ENCODE results near the gene SEC24C. TPM values are rescaled to one million over a fixed set of nuclear protein-coding genes. Genes with fewer than 3 reads are reported as not detected.
A peak's percentile ranks its signal among the peaks of the same experiment; 100 is the strongest.

SEC24C gene
- polyA plus RNA-seq, 2 of the 4 experiments (the other 2 are of a cell fraction), result 54.3 to 84.7 TPM

- ChIA-PET POLR2A (interaction anchor here (0.6 kb wide), 1 partner anchor 166 kb away, joined by 4 read pairs; no protein-coding TSS in a partner anchor), CTCF (interaction anchor here (0.9 to 1.5 kb wide), 5 partner anchors 10 to 158 kb away, joined by 3 to 4 read pairs (median 3); no protein-coding TSS in a partner anchor)
- H3K4me3 ChIP-seq, result no peak overlapping the region
- no peaks in the 10 kb centered on the region for H3K4me1 ChIP-seq
- DNase-seq (ENCODE audit: low read depth in 1 of 2, low spot score in 1 of 2) (no peak), FAIRE-seq (no peak), ATAC-seq (peak in 1 of 2 experiments; percentile 22; a peak in 3 of 6 replicates)
- TF ChIP-seq HOXB5 (CRISPR knock-in tag; IDR thresholded peaks at IDR 0.05) (no peak), MYC (IDR thresholded peaks at IDR 0.05; ENCODE audit: borderline replicate concordance, low read length) (no peak), MAZ (IDR thresholded peaks at IDR 0.05; ENCODE audit: borderline replicate concordance, low read depth, low read length) (no peak), SREBF2 (IDR thresholded peaks at IDR 0.05) (no peak), CEBPB (IDR thresholded peaks at IDR 0.05) (no peak), REST (IDR thresholded peaks at IDR 0.05) (no peak)
- H3K27ac ChIP-seq, result no peak overlapping the region
- no peak overlapping the region for H3K4me2 ChIP-seq
- no peaks in the 10 kb centered on the region for H3K9me3 ChIP-seq
- WGBS (ENCODE audit: missing lambda C conversion rate), result 94% methylated on average over 10 of the region's 10 CpGs
Observed at GRCh38 chr10:73798927-73799560, 54.9 kb downstream of the SEC24C start.

- peak in 1 of 2 experiments; percentile 5; a peak in 1 of 6 replicates for ATAC-seq
- ChIA-PET CTCF (interaction anchor here (1.0 to 1.5 kb wide), 3 partner anchors 9 to 50 kb away, joined by 3 to 4 read pairs (median 3); no protein-coding TSS in a partner anchor), POLR2A (no interaction called here)
Observed at GRCh38 chr10:73799899-73800559, 55.9 kb downstream of the SEC24C start.

GRCh38 chr10:73800560-73801252 is 56.5 kb downstream of the SEC24C start:
- no peak for DNase-seq (ENCODE audit: low read depth in 1 of 2, low spot score in 1 of 2)
- Histone ChIP-seq H3K9me3 (no peaks in the 10 kb centered on the region), H3K4me3 (no peak overlapping the region), H3K4me1 (no peaks in the 10 kb centered on the region), H3K4me2 (no peak overlapping the region), H3K27ac (no peak overlapping the region)
- ATAC-seq, result no peak
- TF ChIP-seq KDM1A (IDR thresholded peaks at IDR 0.05; ENCODE audit: low read depth) (no peak), MAX (IDR thresholded peaks at IDR 0.05) (no peak), REST (IDR thresholded peaks at IDR 0.05) (no peak), CHD2 (IDR thresholded peaks at IDR 0.05; ENCODE audit: low read length, partially characterized antibody) (no peak), CHD4 (IDR thresholded peaks at IDR 0.05; ENCODE audit: borderline replicate concordance) (no peak)
- ChIA-PET CTCF (interaction anchor here (1.5 kb wide), 1 partner anchor 12 kb away, joined by 3 read pairs; no protein-coding TSS in a partner anchor), POLR2A (no interaction called here)
- FAIRE-seq, result no peak
- WGBS (ENCODE audit: missing lambda C conversion rate), result 90% methylated on average over 9 of the region's 20 CpGs

More at GRCh38 chr10:73799899-73800559, 55.9 kb downstream of the SEC24C start:
- FAIRE-seq, result no peak
- H3K9me3 ChIP-seq, result no peaks in the 10 kb centered on the region
- H3K4me1 ChIP-seq, result no peaks in the 10 kb centered on the region
- WGBS (ENCODE audit: missing lambda C conversion rate), result 88% methylated on average over 9 of the region's 9 CpGs
- no peak for TF ChIP-seq CTCF (IDR thresholded peaks at IDR 0.05)
- no peak for TF ChIP-seq ZC3H11A (IDR thresholded peaks at IDR 0.05)
- no peak for DNase-seq (ENCODE audit: low read depth in 1 of 2, low spot score in 1 of 2)
- H3K4me3 ChIP-seq, result no peak overlapping the region
- H3K4me2 ChIP-seq, result no peak overlapping the region
- H3K27ac ChIP-seq, result no peak overlapping the region
